ENCODE data around the gene TWSG1. TPM values are rescaled to one million over a fixed set of nuclear protein-coding genes. Genes with fewer than 3 reads are reported as not detected.
A peak's percentile ranks its signal among the peaks of the same experiment; 100 is the strongest.
"Not testable (repeated sequence)": the region's sequence is repeated elsewhere in the genome, so short reads cannot be mapped to it uniquely, and the experiment has no call there.

The TWSG1 gene
- total RNA-seq, 1 experiment from 2014 or later = 19.3 TPM

GRCh38 chr18:9365406-9365805 is 30.8 kb downstream of the TWSG1 start:
- peaks cover 16% of the 10 kb centered on the region for H3K9me3 Mint-ChIP-seq
- TF ChIP-seq CREB1 (CRISPR knock-in tag; IDR thresholded peaks at IDR 0.05) = no peak
- no peak for TF ChIP-seq MXD4 (CRISPR knock-in tag; IDR thresholded peaks at IDR 0.05; ENCODE audit: borderline replicate concordance)
- no peak for TF ChIP-seq NFE2L1 (CRISPR knock-in tag; IDR thresholded peaks at IDR 0.05)
- no peak for TF ChIP-seq IRF2 (CRISPR knock-in tag; IDR thresholded peaks at IDR 0.05; ENCODE audit: borderline replicate concordance, low read depth)
- no peak for TF ChIP-seq NR1H2 (CRISPR knock-in tag; IDR thresholded peaks at IDR 0.05)
- TF ChIP-seq ZNF416 (CRISPR knock-in tag; IDR thresholded peaks at IDR 0.05) = no peak
- no peak for TF ChIP-seq FOXP1 (CRISPR knock-in tag; IDR thresholded peaks at IDR 0.05; ENCODE audit: borderline replicate concordance)
- no peak overlapping the region for H3K4me3 Mint-ChIP-seq
- ChIA-PET POLR2A (interaction anchor here (1.4 kb wide), 1 partner anchor 10 kb away, joined by 7 read pairs; no protein-coding TSS in a partner anchor), CTCF (interaction anchor here (0.8 to 2.5 kb wide), 18 partner anchors 8 to 265 kb away, joined by 3 to 20 read pairs (median 4); partner anchors contain the start of gene TWSG1)
- peaks cover 20% of the 10 kb centered on the region for H3K36me3 Mint-ChIP-seq
- peaks cover 13% of the 10 kb centered on the region for H3K4me1 Mint-ChIP-seq
- DNase-seq (ENCODE audit: low spot score) (no peak), ATAC-seq (no peak)
- no peaks in the 10 kb centered on the region for H3K27me3 Mint-ChIP-seq (ENCODE audit: low read depth)
- no peak overlapping the region; the same call in 1 of the 2 replicates for H3K27ac Mint-ChIP-seq

- ChIA-PET CTCF (interaction anchor here (0.8 to 2.5 kb wide), 20 partner anchors 8 to 264 kb away, joined by 3 to 20 read pairs (median 4); partner anchors contain the start of gene TWSG1), POLR2A (interaction anchor here (0.6 to 1.4 kb wide), 2 partner anchors 10 to 33 kb away, joined by 3 to 7 read pairs; no protein-coding TSS in a partner anchor)
- Mint-ChIP-seq H3K4me3 (no peak overlapping the region), H3K27ac (peak overlapping the region; percentile 47), H3K27me3 (ENCODE audit: low read depth) (no peaks in the 10 kb centered on the region), H3K36me3 (peaks cover 20% of the 10 kb centered on the region), H3K4me1 (peaks cover 13% of the 10 kb centered on the region), H3K9me3 (peaks cover 16% of the 10 kb centered on the region)
- TF ChIP-seq PRDM15 (CRISPR knock-in tag; IDR thresholded peaks at IDR 0.05) (peak; percentile 95), EMX1 (CRISPR knock-in tag; IDR thresholded peaks at IDR 0.05) (0 out of 2 replicates have a peak, but pooled peaks have one; percentile 18), ATF6 (CRISPR knock-in tag; IDR thresholded peaks at IDR 0.05) (no peak)
- peak; percentile 100 for ATAC-seq
- peak; percentile 69 for DNase-seq (ENCODE audit: low spot score)
Observed at GRCh38 chr18:9366126-9366714, 31.6 kb downstream of the TWSG1 start.

- ATAC-seq; DNase-seq (ENCODE audit: low spot score); H3K4me3 Mint-ChIP-seq; H3K27me3 Mint-ChIP-seq (ENCODE audit: low read depth); H3K27ac Mint-ChIP-seq; H3K36me3 Mint-ChIP-seq; H3K9me3 Mint-ChIP-seq; H3K4me1 Mint-ChIP-seq: not testable (repeated sequence)
- CTCF ChIA-PET = interaction anchor here (0.7 kb wide), 1 partner anchor 269 kb away, joined by 3 read pairs; no protein-coding TSS in a partner anchor
- POLR2A ChIA-PET = interaction anchor here (0.6 kb wide), 1 partner anchor 13 kb away, joined by 5 read pairs; no protein-coding TSS in a partner anchor
Observed at GRCh38 chr18:9373254-9373653, 38.7 kb downstream of the TWSG1 start.

GRCh38 chr18:9379118-9379517 is 44.5 kb downstream of the TWSG1 start:
- ChIA-PET CTCF (no interaction called here), POLR2A (no interaction called here)
- ATAC-seq (no peak), DNase-seq (ENCODE audit: low spot score) (no peak)
- H3K36me3 Mint-ChIP-seq = peaks cover 6% of the 10 kb centered on the region; the same call in 1 of the 2 replicates
- no peak overlapping the region for H3K27ac Mint-ChIP-seq
- H3K27me3 Mint-ChIP-seq (ENCODE audit: low read depth) = no peaks in the 10 kb centered on the region
- peaks cover 8% of the 10 kb centered on the region for H3K9me3 Mint-ChIP-seq
- peaks cover 16% of the 10 kb centered on the region for H3K4me1 Mint-ChIP-seq
- no peak overlapping the region for H3K4me3 Mint-ChIP-seq
- no peak for TF ChIP-seq MXD4 (CRISPR knock-in tag; IDR thresholded peaks at IDR 0.05; ENCODE audit: borderline replicate concordance)
- no peak for TF ChIP-seq ATF3 (CRISPR knock-in tag; conservative IDR thresholded peaks at IDR 0.05)
- no peak for TF ChIP-seq ZSCAN18 (CRISPR knock-in tag; IDR thresholded peaks at IDR 0.05)
- TF ChIP-seq ZNF232 (CRISPR knock-in tag; IDR thresholded peaks at IDR 0.05) = no peak
- no peak for TF ChIP-seq ATF1 (CRISPR knock-in tag; IDR thresholded peaks at IDR 0.05)
- no peak for TF ChIP-seq CTCF (IDR thresholded peaks at IDR 0.05)
- no peak for TF ChIP-seq AR (CRISPR knock-in tag; IDR thresholded peaks at IDR 0.05)
